ENCODE data around the gene PI4K2B.
"Not testable (repeated sequence)": the region's sequence is repeated elsewhere in the genome, so short reads cannot be mapped to it uniquely, and the experiment has no call there.

PI4K2B gene

GRCh38 chr4:25308306-25308705 is 74.5 kb downstream of the PI4K2B start:
- Mint-ChIP-seq H3K27ac (no peak overlapping the region), H3K27me3 (peaks cover 2% of the 10 kb centered on the region)

GRCh38 chr4:25308761-25309160 is 74.9 kb downstream of the PI4K2B start:
- Mint-ChIP-seq H3K36me3 (no peaks in the 10 kb centered on the region), H3K27me3 (peaks cover 2% of the 10 kb centered on the region), H3K4me1 (ENCODE audit: low read depth) (peaks cover 9% of the 10 kb centered on the region), H3K9me3 (ENCODE audit: low read depth) (no peaks in the 10 kb centered on the region), H3K4me3 (no peak overlapping the region), H3K27ac (no peak overlapping the region)

More at GRCh38 chr4:25308306-25308705, 74.5 kb downstream of the PI4K2B start:
- peaks cover 5% of the 10 kb centered on the region for H3K4me1 Mint-ChIP-seq (ENCODE audit: low read depth)
- no peaks in the 10 kb centered on the region for H3K36me3 Mint-ChIP-seq
- H3K4me3 Mint-ChIP-seq: no peak overlapping the region
- no peaks in the 10 kb centered on the region for H3K9me3 Mint-ChIP-seq (ENCODE audit: low read depth)

GRCh38 chr4:25310066-25310802 is 76.4 kb downstream of the PI4K2B start:
- Mint-ChIP-seq H3K36me3 (no peaks in the 10 kb centered on the region), H3K27ac (no peak overlapping the region), H3K27me3 (peaks cover 2% of the 10 kb centered on the region), H3K4me3 (no peak overlapping the region), H3K4me1 (ENCODE audit: low read depth) (peaks cover 18% of the 10 kb centered on the region), H3K9me3 (ENCODE audit: low read depth) (no peaks in the 10 kb centered on the region)

- Mint-ChIP-seq H3K36me3 (no peaks in the 10 kb centered on the region), H3K9me3 (ENCODE audit: low read depth) (no peaks in the 10 kb centered on the region), H3K4me1 (ENCODE audit: low read depth) (peaks cover 18% of the 10 kb centered on the region), H3K27me3 (peaks cover 2% of the 10 kb centered on the region), H3K27ac (no peak overlapping the region), H3K4me3 (no peak overlapping the region)
Observed at GRCh38 chr4:25310803-25311166, 77.0 kb downstream of the PI4K2B start.

GRCh38 chr4:25312496-25313200 is 78.8 kb downstream of the PI4K2B start, which contains the start of gene ZCCHC4:
ZCCHC4 (plus strand) TSS chr4:25312774; CDS start chr4:25312810, 36 bp downstream.
- Mint-ChIP-seq H3K36me3 (peaks cover under 1% of the 10 kb centered on the region), H3K27ac (peak within 1 kb of the TSS; percentile 96), H3K4me3 (peak within 1 kb of the TSS; percentile 98), H3K9me3 (ENCODE audit: low read depth) (no peaks in the 10 kb centered on the region), H3K27me3 (peaks cover 2% of the 10 kb centered on the region), H3K4me1 (ENCODE audit: low read depth) (peaks cover 24% of the 10 kb centered on the region)

- Mint-ChIP-seq H3K4me3 (peak overlapping the region; percentile 98), H3K27me3 (no peaks in the 10 kb centered on the region), H3K36me3 (peaks cover 2% of the 10 kb centered on the region), H3K4me1 (ENCODE audit: low read depth) (peaks cover 27% of the 10 kb centered on the region), H3K27ac (peak overlapping the region; percentile 96), H3K9me3 (ENCODE audit: low read depth) (no peaks in the 10 kb centered on the region)
Observed at GRCh38 chr4:25313201-25313895, 79.5 kb downstream of the PI4K2B start.

GRCh38 chr4:25320336-25320735 is 86.5 kb downstream of the PI4K2B start:
- Mint-ChIP-seq H3K27ac (peak overlapping the region; percentile 86), H3K4me1 (ENCODE audit: low read depth) (peaks cover 31% of the 10 kb centered on the region), H3K9me3 (ENCODE audit: low read depth) (no peaks in the 10 kb centered on the region), H3K27me3 (no peaks in the 10 kb centered on the region), H3K4me3 (peak overlapping the region; percentile 18), H3K36me3 (peaks cover 5% of the 10 kb centered on the region)

- peak overlapping the region; percentile 47 for H3K4me3 Mint-ChIP-seq
- H3K27me3 Mint-ChIP-seq: no peaks in the 10 kb centered on the region
- H3K9me3 Mint-ChIP-seq (ENCODE audit: low read depth): no peaks in the 10 kb centered on the region
- peaks cover 5% of the 10 kb centered on the region for H3K36me3 Mint-ChIP-seq
- peak overlapping the region; percentile 86 for H3K27ac Mint-ChIP-seq
- H3K4me1 Mint-ChIP-seq (ENCODE audit: low read depth): peaks cover 31% of the 10 kb centered on the region
Observed at GRCh38 chr4:25320773-25321172, 86.9 kb downstream of the PI4K2B start.

GRCh38 chr4:25321703-25322102 is 87.9 kb downstream of the PI4K2B start:
- Mint-ChIP-seq H3K4me3 (no peak overlapping the region), H3K4me1 (ENCODE audit: low read depth) (peaks cover 31% of the 10 kb centered on the region), H3K36me3 (peaks cover 5% of the 10 kb centered on the region), H3K27me3 (no peaks in the 10 kb centered on the region), H3K27ac (peak overlapping the region; percentile 61), H3K9me3 (ENCODE audit: low read depth) (no peaks in the 10 kb centered on the region)

GRCh38 chr4:25328463-25328862 is 94.6 kb downstream of the PI4K2B start:
- H3K9me3 Mint-ChIP-seq (ENCODE audit: low read depth); H3K27ac Mint-ChIP-seq; H3K27me3 Mint-ChIP-seq; H3K36me3 Mint-ChIP-seq; H3K4me3 Mint-ChIP-seq: not testable (repeated sequence)
- H3K4me1 Mint-ChIP-seq (ENCODE audit: low read depth): peaks cover 24% of the 10 kb centered on the region

Data from activated naive CD8-positive, alpha-beta T cell (primary cell).